ENCODE results near the gene ATRNL1.
A peak's percentile ranks its signal among the peaks of the same experiment; 100 is the strongest.

Gene ATRNL1

DNA sequence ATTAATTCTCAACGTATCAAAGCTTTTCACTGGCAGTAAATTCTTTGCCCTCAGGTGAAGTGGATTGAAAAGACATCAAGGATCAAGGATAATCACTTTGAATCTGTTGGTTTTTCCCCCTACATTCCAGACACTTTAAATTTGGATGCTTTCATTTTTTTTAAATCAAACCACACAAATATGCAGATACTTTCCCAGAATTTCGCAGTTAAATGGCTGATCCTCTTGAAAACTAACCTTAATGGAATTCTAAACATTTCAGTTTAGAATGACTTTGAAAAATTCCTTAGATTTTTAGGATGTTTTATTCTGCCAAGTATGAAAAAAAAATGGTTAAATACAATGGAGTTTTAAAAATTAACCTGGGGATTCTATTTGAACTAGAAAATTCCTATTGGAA is 853.9 kb downstream of the ATRNL1 start:
- no peak for DNase-seq (ENCODE audit: low read depth, low spot score)

DNA sequence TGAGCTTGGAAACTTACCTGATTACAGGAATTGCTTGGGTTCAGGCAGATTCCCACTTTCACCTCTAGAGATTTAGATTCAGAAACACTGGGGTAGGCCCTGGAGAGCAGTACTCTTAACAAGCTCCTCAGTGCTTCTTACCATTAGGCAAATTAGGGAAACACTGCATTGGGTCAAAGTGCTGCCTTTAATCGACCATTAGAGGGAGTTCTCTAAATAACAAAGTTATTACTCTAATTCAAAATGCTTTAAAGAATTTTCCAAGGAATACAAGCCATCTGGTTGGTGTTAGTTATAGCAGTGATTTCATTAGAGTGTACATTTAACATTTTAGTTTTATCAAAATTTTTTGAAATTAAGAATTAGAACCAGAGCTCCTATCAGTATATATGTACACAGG is 855.3 kb downstream of the ATRNL1 start:
- DNase-seq (ENCODE audit: low read depth, low spot score), result no peak

DNA sequence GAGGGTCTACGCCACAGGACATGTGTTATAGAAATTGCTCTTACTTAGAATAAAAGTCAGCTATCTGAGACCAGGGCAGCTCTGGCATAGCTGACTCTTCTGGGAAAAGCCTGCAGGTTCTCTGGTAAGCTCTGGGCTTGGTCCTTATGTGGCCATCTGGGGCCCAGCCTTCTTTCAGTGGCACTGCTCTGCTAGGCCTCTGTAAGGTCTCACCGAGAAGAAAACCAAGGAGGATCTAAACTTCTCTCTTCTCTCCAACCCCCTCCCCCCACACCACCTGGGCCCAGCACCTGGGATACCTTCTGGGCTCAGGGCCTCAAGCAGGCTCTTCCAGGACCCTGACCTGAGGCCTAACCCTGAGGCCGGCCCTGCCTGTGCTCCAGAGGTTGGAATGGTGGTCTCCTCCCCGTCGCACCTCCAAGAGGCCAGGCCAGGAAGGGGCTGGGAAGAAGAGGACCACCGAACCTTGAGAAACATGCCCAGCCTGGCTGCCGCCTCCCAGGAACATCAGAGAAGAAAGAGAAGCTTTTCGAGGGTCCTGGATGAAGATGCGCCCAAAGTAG is 856.2 kb downstream of the ATRNL1 start:
- DNase-seq (ENCODE audit: low read depth, low spot score), result no peak

DNA sequence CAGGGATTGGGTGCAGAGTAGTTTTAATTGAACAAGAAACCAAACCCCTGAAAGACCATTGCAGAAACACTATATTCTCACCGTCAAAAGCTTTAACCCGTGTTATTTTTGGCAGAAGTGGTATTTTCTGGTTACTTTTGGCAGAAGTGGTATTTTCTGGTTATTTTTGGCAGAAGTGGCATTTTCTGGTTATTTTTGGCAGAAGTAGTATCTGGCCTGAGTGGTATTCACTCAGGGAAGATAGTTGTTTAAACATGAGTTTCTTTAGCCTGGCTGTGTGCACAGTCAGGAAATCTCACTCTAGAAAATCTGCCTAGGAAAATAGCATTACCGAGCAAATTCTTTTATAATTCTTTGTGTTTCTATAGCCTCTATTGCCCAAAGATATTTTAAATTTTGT is 857.2 kb downstream of the ATRNL1 start:
- DNase-seq (ENCODE audit: low read depth, low spot score), result peak; percentile 33

DNA sequence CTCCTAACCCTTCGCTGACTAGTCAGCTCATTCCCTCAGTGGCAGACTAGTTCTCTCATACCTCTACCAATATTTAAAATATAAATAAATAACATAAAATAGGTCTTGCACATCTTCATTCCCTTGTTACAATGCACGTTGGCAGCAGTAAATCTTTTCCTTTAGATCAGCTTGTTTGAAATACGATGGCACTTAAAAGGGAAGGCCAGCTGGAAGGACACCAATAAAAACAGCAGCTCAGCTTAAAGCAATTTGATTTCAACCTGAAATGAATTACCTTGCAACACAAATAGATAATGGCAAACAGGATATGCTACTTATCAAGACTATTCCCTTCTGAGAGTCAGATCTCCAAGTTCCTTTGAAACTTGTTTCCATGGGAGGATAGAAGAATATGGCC is 858.1 kb downstream of the ATRNL1 start:
- DNase-seq (ENCODE audit: low read depth, low spot score), result no peak

DNA sequence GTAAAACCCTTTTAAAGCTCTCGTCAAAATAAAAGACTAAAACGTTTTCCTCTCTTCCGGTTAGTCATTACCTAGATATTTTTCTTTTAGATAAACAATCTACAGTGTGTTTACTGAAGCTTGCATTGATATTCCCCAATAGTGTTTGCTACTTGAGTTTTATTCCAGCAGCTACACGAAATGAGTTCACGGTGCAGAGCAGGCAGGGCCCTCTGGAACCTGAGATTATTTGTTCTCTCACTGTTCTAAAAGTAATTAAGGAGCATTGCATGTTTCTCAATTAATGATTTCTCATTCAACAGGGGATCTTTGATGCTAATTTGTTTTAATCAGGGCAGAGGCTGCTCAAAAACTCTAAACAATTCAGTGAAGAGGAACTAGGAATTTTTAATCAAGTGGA is 860.1 kb downstream of the ATRNL1 start:
- DNase-seq (ENCODE audit: low read depth, low spot score), result no peak

DNA sequence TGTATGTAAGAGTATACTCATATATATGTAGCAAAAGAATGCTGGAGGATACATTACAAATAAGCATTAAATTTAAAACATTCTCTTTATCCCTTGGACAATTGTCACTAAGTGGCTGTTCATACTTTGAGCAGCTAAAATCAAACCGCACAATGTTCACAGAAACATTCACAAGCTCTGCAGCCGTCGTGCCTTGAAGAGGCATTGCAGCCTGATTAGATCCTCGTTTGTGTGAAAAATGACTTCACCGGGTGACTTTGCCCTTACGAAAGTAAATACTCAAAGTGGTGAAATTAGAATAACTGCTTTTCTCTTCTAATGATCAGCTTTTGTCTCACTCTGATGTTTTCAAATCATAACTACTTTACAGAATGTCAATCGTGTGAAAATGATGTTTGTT is 860.8 kb downstream of the ATRNL1 start:
- DNase-seq (ENCODE audit: low read depth, low spot score), result no peak

DNA sequence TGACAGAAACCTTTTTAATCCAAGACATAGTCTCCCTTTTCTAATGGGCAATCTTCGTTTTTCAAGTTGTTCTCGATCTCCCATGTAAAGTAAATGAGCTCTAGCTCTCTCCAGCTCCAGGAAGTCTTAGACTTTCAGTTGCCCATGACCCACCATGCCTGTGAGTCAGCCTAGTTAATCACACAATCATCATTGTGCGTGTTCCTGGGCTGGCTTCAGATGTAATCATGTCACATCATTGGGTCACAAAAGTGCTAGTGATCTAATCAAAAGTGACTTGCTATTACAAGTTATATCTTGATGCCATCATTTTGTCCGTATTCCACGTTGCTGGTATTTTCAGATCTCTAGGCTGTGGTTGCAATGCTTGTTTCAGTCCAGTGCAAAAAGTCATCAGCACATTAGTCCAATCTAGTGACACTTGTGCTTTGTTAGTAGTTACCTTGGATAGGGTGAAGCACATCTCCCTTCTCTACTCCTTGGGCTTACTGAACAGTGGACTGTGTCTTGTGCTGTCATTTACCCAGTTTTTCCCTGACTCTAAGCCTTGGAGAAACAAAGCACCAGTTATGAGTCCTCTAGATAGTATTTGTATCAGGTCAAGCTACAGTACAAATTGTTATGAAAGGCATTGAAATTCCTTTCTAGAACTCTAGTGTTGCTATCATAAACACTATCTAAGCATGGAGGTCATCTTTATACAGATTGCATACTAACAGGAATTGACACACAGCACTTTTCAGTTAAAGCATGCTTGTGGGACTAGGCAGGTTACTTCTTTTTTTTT is 863.3 kb downstream of the ATRNL1 start:
- no peak for DNase-seq (ENCODE audit: low read depth, low spot score)

GRCh38 chr10:115957012-115957399 is 863.8 kb downstream of the ATRNL1 start:
- no peak for DNase-seq (ENCODE audit: low read depth, low spot score)

DNA sequence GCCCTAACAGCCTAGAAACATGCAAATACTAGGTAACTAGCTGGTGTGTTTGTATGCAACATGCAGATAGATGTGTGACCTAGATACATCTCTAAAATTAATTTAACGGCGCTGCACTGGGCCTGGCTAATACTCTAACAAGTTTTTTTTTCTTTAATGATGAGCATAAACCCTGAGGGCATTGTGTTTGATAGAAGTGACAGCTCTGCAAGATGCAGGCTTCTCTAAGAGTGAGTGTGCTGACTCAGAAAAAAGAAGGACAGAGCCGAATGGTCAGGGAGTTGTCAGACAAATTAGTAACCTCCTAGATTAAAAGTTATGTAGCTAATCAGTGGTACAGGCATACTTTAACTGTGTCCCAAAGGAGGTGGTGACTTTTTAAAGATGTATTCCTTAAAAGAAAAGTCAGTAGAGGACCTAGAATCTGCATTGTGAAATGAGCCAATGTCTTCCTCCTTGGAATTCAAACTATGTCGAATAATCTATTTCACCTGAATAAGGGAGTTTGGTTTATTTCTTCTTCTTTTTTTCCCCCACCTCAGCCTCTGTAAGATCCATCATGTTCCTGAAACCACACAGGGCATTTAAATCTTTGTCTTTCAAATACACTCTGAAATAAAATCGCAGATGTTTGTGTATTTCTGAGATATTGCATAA is 864.7 kb downstream of the ATRNL1 start:
- DNase-seq (ENCODE audit: low read depth, low spot score), result no peak

DNA sequence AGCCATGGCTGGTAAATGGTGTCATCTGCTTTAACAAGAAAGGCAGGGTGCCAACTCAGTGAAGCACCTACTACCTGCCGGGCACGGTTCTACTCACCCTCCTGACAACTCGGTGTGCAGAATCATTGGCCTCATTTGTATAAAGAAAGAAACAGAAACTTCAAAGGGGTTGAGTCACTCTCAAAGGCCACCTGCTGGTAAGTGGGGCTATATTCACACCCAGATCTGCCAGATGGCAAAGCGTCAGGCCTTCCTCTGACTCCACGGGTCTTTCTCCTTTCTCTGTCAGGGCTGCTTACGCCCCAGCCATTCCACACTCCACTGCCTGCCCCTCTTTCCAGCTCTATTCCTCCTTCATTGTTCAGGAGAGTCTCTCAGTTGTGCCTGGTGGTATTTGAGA is 870.7 kb downstream of the ATRNL1 start:
- no peak for DNase-seq (ENCODE audit: low read depth, low spot score)

DNA sequence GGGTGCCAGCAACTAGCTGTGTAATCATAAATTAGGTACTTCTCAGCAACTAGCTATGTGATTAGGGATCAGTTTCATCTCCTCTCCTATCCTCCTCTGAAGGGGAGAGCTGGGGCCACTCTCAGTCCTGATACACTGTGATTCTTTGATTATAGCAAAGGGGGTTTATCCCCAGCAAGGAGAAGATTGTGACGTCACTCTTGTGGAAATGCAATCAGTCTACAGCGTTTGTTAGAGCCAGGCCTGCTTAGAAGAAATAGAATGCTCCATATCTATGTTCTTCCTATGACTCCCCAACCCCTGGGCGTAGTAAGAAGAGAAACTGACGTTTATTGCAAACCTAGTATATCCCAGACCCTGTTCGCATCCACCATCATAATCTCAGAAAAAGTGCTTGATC is 871.7 kb downstream of the ATRNL1 start:
- no peak for DNase-seq (ENCODE audit: low read depth, low spot score)

DNA sequence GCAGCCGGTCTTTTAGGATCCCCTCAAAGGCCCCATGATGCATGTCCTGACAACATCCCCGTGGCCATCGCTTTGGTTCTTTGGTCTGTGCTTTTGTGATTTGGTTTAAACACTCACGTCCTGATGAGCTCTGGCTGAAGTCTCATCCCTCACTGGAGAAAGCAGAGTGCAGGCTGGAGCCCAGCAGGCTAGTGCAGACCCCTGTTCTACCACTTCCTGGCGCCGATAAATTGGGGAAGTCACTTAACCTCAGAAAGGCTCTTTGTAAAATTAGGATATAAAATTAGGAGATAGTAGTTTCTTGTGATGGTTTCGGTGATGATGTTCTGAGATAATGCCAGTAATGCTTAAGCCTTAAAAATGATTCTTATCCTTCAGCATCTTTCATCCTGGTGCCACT is 872.2 kb downstream of the ATRNL1 start:
- DNase-seq (ENCODE audit: low read depth, low spot score), result no peak

DNA sequence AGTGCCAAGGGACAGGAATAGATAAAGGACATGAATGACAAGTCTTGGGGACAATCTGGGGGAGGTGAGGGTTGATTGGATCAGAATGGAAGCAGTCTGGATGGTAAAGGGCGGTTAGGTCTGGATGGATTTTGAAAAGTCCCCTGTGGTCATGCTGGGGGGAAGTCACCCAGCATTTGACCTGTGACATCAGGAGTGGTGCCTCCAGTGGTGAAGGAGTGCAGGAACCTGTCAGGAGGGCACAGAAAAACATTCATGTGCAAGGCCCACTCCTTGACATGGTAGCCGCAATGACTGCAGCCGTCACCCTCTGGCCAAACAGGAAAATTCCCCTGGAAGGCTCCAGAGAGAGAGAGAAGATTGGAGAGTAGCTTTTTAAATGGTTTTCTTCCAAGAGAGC is 875.1 kb downstream of the ATRNL1 start:
- no peak for DNase-seq (ENCODE audit: low read depth, low spot score)

DNA sequence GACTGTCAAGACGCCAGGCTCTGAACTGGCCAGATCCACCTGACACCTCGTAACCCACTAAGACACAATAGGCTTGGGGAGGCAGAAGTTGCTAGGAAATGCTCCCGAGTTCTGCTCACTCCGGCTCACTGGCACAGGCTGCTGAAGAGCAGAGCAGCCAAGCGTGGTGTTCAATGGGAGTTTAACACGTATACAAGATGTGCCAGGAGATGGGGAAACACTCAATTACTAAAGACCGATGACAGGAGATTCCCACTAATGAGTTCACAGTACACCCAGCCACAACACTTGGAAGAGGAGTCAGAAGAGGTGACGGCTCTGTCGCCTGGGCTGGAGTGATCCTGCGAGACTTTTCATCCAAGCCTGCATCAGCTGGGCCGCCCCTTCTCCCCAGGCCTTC is 876.4 kb downstream of the ATRNL1 start:
- no peak for DNase-seq (ENCODE audit: low read depth, low spot score)

DNA sequence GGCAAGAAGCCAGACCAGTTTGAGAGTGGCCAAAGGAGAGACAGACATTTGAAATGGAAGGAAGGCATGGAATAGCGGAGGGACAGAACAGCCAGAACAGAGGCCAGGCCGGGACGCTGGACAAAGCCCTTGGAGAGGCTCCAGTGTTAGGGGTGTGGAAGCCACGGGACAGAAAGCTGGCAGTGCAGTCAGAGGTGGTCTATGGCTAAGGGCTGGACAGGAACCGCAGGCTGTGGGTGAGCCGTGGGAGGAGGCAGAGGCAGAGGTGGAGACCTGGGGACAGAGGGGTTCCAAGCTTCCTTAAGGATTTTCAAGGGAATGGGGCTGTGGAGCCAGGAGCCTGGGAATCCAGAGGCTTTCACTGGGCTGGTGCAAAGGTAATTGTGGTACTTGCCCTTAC is 878.8 kb downstream of the ATRNL1 start:
- no peak for DNase-seq (ENCODE audit: low read depth, low spot score)

DNA sequence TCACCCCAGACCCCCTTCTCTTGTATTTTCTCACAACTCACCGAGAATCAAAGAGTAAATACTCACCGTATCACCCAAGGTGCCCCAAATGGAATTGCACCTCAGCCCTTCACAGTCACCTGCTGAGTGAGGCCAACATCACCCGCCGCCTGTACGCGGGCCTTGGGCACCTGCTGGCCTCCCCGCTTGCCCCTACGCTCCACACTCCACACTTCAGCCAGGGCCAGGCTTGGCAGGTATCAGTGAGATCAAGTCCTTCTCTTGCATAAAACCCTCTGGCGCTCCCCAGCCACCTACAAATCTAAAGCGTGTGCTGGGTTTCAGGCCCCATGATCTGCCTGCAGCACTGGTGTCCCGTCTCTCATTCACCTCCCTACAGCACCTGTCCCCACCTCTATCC is 879.3 kb downstream of the ATRNL1 start:
- DNase-seq (ENCODE audit: low read depth, low spot score), result no peak

- no peak for DNase-seq (ENCODE audit: low read depth, low spot score)
These were observed 881.2 kb downstream of the ATRNL1 start for GRCh38 chr10:115974351-115974750.

- DNase-seq (ENCODE audit: low read depth, low spot score), result no peak
These were observed 881.8 kb downstream of the ATRNL1 start for GRCh38 chr10:115974816-115975430.

DNA sequence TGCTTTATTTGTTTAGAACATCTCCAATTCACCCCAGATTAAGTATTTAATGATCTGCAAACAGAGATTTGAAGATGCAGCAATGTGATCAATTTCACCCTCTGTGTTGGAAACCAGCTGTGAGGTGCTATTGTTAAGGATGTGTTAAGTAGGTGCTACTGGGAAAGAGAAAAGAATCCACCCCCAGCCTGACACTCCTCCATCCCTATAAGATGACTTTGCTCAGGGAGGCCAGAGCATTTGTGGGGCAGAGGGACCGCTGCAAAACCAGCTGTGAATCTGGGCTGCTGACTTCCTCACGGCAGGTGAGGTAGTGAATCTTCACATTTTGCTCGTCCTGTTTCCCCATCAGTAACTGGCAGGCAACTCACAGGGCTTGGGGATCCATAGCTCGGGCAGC is 882.3 kb downstream of the ATRNL1 start:
- DNase-seq (ENCODE audit: low read depth, low spot score), result no peak

DNA sequence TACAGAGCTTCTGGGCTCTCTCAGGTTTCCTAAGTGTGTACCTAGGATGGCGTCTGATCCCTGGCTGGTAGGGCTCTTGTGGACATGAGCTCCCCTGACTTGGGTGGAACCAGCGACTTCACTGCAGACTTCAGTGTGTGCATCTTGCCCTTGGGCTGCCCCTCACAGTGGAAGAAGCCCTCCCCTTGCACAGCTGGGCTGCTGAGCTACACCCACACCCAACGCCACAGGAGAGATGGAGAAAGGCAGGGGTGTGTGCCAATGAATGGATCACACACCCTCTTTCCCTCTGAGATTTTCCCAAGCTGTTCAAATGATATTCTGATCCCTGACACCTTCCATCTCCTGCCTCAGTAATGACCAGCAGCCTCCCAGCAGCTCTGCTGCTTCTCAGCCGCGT is 883.2 kb downstream of the ATRNL1 start:
- DNase-seq (ENCODE audit: low read depth, low spot score), result no peak

DNA sequence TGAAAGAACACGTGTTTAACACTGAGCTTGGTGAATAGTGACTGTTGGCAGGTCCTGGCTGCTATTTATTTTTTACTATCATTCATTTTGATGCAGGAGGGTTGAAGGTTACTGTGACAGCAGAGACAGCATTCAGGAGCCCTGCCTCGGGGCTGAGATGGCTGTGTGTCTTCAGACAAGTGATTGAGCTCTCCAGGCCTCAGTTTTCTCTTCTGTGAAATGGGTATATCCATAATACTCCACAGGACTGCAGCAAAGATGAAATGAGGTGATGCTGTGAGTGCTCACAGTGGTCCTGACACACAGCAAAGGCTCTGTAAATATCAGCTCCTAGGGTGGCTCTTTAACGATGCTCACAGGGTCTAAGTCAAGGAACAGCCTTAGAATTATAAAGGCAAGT is 884.7 kb downstream of the ATRNL1 start:
- DNase-seq (ENCODE audit: low read depth, low spot score), result no peak

DNA sequence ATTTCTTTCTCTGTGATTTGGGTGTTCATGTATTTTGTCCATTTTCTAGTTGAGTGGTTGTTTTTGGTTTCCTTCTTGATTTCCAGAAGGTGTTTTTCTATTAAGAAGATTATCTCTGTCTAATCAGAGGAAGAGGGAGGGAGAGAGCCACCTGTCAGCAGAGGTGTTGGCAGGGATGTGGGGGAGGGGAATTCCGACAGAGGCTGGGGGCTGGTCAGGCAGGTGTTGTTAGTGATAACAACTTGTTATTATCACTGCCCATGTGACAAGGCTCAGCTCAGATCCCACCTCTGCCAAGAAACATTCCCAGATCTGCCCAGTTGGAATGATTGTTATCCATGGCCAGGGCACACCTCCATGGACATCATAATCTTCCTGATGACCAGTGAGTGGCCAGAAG is 886.4 kb downstream of the ATRNL1 start:
- no peak for DNase-seq (ENCODE audit: low read depth, low spot score)
